ENCODE results near the gene JMJD1C.
"Not testable (repeated sequence)": the region's sequence is repeated elsewhere in the genome, so short reads cannot be mapped to it uniquely, and the experiment has no call there.

JMJD1C gene

DNA sequence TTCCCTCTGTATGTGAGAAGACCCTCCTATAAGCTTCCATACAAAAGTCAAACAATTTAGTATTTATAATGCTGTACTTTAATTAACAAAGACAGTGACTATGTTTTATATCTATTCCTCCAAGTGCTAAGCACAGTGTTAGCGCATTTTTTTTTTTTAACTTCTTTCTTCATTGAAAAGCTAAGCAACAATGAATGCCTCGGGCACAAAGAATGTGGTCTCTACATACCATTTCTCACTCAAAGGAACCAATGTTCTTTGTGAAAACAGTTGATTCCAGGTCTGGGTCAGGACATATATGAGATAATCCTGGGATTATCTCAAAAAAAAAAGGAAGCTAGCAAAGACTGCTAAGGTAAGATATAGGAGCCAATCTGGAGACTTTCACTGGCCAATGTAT lies 29.2 kb upstream of the JMJD1C start:
- ATAC-seq (replicated peaks), result no peak
- H3K4me3 Mint-ChIP-seq, result no peak overlapping the region
- no peaks in the 10 kb centered on the region for H3K27me3 Mint-ChIP-seq
- H3K9me3 Mint-ChIP-seq, result peaks cover 0 to 1% of the 10 kb centered on the region in 2 donors
- H3K4me1 Mint-ChIP-seq, result peaks cover 8 to 27% of the 10 kb centered on the region in 2 donors
- DNase-seq, result no peak
- no peak overlapping the region for H3K27ac Mint-ChIP-seq
- H3K36me3 Mint-ChIP-seq, result peaks cover 7 to 20% of the 10 kb centered on the region in 2 donors

DNA sequence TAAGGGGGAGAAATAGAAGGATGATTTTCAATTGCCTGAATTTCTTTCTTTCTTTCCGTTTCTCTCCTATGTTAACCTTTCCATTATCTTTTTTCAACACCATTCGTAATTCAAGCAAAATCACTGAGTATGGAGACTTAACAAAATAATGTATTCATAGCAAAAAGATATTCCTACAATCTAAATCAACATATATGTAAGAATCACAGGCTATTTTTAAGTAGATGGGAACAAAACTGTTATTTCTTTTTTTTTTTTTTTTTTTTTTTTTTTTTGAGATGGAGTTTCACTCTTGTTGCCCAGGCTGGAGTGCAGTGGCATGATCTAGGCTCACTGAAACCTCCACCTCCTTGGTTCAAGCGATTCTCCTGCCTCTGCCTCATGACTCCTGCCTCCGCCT lies 27.2 kb upstream of the JMJD1C start:
- peaks cover 0 to 1% of the 10 kb centered on the region in 2 donors for H3K9me3 Mint-ChIP-seq
- ATAC-seq (replicated peaks) (no peak), DNase-seq (no peak)
- H3K27me3 Mint-ChIP-seq, result no peaks in the 10 kb centered on the region
- H3K4me1 Mint-ChIP-seq, result peaks cover 8 to 26% of the 10 kb centered on the region in 2 donors
- H3K36me3 Mint-ChIP-seq, result peaks cover 4 to 17% of the 10 kb centered on the region in 2 donors
- no peak overlapping the region for H3K27ac Mint-ChIP-seq
- no peak overlapping the region for H3K4me3 Mint-ChIP-seq

DNA sequence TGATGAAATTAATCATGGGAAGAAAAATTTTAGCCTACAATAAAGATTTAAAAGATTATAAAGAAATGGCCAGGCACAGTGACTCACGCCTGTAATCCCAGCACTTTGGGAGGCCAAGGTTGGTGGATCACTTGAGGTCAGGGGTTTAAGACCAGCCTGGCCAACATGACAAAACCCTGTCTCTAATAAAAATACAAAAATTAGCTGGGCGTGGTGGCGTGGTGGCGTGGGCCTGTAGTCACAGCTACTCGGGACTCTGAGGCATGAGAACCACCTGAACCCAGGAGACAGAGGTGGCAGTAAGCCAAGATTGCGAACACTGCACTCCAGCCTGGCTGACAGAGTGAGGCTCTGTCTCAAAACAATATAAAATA lies 26.5 kb upstream of the JMJD1C start:
- not testable (repeated sequence) for ATAC-seq (replicated peaks); H3K27ac Mint-ChIP-seq; H3K9me3 Mint-ChIP-seq; H3K27me3 Mint-ChIP-seq; DNase-seq; H3K4me3 Mint-ChIP-seq
- Mint-ChIP-seq H3K4me1 (peaks cover 8 to 19% of the 10 kb centered on the region in 2 donors), H3K36me3 (peaks cover 4 to 17% of the 10 kb centered on the region in 2 donors)

DNA sequence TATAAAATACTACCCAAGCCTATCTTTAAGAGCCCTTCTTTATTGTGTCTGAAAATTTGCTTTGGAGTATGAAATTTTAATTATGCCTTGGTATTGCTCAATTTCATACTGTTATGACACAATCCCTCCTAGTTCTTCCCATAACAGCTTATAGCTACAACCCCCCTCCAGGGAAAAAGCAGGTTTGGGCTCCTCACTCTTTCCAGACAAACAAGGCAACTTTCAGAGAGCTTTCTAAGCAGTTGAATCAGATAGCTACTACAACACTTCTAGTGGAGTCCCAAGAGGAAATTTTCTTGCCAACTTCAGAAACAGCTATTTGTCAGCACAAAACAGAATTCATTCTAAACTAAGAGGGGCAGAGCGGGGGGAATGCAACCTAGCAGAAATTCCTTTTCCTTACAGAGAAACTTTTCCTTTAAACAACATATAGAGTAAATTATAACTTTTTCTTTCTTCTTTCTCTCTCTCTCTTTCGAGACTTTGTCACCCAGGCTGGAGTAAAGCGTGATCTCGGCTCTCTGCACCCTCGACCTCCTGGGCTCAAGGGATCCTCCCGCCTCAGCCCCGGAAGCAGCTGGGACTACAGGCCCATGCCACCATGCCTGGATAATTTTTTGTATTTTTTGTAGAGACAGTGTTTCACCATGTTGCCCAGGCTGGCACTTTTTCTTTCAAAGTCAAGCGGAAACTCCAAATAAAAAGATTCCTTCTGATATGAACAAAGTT lies 26.0 kb upstream of the JMJD1C start:
- no peak for ATAC-seq (replicated peaks)
- Mint-ChIP-seq H3K4me3 (no peak overlapping the region), H3K9me3 (peaks cover 0 to 1% of the 10 kb centered on the region in 2 donors), H3K4me1 (peaks cover 7 to 14% of the 10 kb centered on the region in 2 donors), H3K27me3 (no peaks in the 10 kb centered on the region), H3K36me3 (peaks cover 3 to 16% of the 10 kb centered on the region in 2 donors), H3K27ac (no peak overlapping the region)
- no peak for DNase-seq

DNA sequence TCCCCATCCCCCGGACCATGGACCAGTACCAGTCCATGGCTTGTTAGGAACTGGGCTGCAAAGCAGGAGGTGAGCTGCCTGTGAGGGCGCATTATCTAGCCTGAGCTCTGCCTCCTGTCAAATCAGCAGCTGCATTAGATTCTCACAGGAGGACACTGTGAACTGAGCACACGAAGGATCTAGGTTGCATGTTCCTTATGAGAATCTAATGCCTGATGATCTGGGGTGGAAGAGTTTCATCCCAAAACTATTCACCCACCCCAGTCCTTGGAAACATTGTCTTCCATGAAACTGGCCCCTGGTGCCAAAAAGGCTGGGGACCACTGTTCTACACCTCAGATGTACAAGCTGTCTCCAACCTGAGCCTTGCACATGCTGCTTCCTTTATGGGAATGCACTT lies 24.1 kb upstream of the JMJD1C start:
- peaks cover 0 to 5% of the 10 kb centered on the region in 2 donors for H3K4me1 Mint-ChIP-seq
- no peak overlapping the region for H3K4me3 Mint-ChIP-seq
- DNase-seq (no peak), ATAC-seq (replicated peaks) (no peak)
- peaks cover 0 to 3% of the 10 kb centered on the region in 2 donors for H3K36me3 Mint-ChIP-seq
- no peak overlapping the region for H3K27ac Mint-ChIP-seq
- no peaks in the 10 kb centered on the region for H3K27me3 Mint-ChIP-seq
- no peaks in the 10 kb centered on the region for H3K9me3 Mint-ChIP-seq

DNA sequence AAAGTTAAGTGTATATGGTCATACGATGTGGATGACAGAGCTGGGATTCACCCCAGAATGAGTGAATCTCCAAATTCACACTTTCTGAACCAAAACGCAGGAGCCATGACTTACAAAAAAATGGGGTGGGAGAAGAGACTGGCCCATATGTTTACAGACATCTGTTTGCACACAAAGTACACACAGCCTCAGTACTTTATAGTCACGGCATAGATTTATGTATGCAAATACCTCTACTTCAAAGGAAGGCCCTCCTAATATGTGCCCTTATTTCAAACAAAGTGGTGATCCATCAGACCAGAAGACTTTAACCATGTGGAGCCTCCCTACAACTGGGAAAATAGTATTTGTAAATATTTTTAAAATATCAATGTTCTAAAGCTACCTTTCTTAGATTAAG lies 22.2 kb upstream of the JMJD1C start:
- Mint-ChIP-seq H3K27ac (no peak overlapping the region), H3K36me3 (peaks cover 0 to 3% of the 10 kb centered on the region in 2 donors), H3K4me3 (no peak overlapping the region), H3K4me1 (peaks cover 0 to 5% of the 10 kb centered on the region in 2 donors), H3K27me3 (no peaks in the 10 kb centered on the region), H3K9me3 (no peaks in the 10 kb centered on the region)
- DNase-seq, result no peak
- no peak for ATAC-seq (replicated peaks)

DNA sequence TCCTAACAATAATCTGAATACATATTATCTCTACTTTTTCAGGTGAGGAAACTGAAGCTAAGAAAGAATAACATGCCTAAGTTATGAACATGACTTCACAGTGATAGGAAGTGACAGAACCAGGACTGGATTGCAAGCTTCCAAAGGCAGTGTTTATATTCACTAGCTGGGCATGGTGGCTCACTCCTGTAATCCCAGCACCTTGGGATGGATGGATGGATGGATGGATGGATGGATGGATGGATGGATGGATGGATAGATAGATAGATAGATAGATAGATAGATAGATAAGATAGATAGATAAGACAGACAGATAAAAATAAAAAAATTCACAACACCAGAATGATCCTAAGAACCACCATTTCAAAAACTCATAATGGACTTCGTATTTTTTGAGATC lies 18.2 kb upstream of the JMJD1C start:
- Mint-ChIP-seq H3K27ac (no peak overlapping the region), H3K9me3 (no peaks in the 10 kb centered on the region), H3K27me3 (no peaks in the 10 kb centered on the region), H3K4me1 (peaks cover 0 to 2% of the 10 kb centered on the region in 2 donors), H3K4me3 (no peak overlapping the region), H3K36me3 (no peaks in the 10 kb centered on the region)
- DNase-seq (no peak), ATAC-seq (replicated peaks) (no peak)

DNA sequence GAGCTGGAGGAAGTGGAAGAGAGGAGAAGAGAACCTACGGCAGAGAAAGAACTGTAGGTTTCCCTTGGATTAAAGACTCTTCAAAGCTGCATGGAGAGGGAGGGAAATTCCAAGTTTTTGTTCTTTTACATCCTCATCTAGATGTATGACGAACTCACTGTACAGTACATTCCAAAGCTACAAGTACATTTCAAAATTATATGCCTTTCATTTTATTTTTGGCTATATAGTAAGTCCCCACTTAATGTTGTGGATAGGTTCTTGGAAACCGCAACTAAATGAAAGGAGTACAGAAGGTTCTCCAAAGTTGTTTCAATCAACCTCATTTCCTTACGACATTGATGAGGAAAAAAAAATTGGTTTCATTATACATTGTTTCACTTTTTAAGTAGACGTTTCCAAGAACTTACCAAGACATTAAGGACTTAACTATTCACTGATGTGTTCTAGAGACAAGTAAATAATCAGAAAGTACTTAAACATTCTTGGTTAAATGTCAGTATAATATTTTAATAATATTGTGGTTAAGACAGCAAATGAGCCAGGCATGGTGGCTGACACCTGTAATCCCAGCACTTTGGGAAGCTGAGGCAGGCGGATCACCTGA lies 16.1 kb upstream of the JMJD1C start:
- Mint-ChIP-seq H3K27ac (no peak overlapping the region), H3K9me3 (no peaks in the 10 kb centered on the region), H3K4me1 (peaks cover 4 to 6% of the 10 kb centered on the region in 2 donors), H3K4me3 (no peak overlapping the region), H3K27me3 (no peaks in the 10 kb centered on the region), H3K36me3 (no peaks in the 10 kb centered on the region)
- ATAC-seq (replicated peaks), result no peak
- DNase-seq, result no peak

DNA sequence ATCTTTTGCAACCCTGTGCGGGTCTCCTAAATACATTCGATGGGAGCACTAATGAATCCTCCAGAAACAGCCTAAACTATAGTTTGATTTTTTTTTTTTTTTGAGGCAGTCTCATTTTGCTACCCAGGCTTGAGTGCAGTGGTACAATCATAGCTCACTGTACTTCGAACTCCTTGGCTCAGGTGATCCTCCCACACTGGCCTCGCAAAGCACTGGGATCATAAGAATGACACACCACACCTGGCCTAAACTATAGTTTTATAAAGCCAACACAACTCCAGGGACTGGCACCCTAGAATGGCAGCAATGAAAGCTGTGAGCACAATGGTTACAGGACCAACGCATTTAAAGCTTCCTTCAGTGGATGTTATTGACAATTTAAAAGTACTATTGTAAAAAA lies 14.5 kb upstream of the JMJD1C start:
- no peaks in the 10 kb centered on the region for H3K9me3 Mint-ChIP-seq
- DNase-seq (no peak), ATAC-seq (replicated peaks) (no peak)
- peaks cover 6 to 7% of the 10 kb centered on the region in 2 donors for H3K4me1 Mint-ChIP-seq
- H3K27ac Mint-ChIP-seq, result no peak overlapping the region
- H3K36me3 Mint-ChIP-seq, result peaks cover 0 to 3% of the 10 kb centered on the region in 2 donors
- no peaks in the 10 kb centered on the region for H3K27me3 Mint-ChIP-seq
- H3K4me3 Mint-ChIP-seq, result no peak overlapping the region

DNA sequence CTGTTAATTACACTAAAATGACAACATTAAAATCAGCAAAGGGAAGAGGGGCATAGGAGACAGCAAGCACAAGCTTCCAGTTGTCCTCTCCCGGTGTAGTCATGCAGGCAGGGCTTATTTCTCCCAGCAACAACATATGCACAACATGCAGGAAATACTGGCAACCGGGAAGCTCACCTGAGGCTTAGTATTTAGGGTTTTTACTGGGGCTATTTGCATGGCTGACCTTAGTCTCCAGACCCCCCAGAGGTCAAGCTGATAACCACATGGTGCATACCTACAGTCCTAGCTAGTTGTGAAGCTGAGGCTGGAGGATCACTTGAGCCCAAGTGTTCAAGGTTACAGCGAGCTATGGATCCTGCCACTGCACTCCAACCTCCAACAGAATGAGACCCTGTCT lies 12.8 kb upstream of the JMJD1C start:
- H3K36me3 Mint-ChIP-seq, result peaks cover 3% of the 10 kb centered on the region in 2 donors
- H3K9me3 Mint-ChIP-seq, result no peaks in the 10 kb centered on the region
- ATAC-seq (replicated peaks), result no peak
- H3K4me1 Mint-ChIP-seq, result peaks cover 6 to 7% of the 10 kb centered on the region in 2 donors
- H3K4me3 Mint-ChIP-seq, result no peak overlapping the region
- no peak overlapping the region for H3K27ac Mint-ChIP-seq
- no peak for DNase-seq
- no peaks in the 10 kb centered on the region for H3K27me3 Mint-ChIP-seq

DNA sequence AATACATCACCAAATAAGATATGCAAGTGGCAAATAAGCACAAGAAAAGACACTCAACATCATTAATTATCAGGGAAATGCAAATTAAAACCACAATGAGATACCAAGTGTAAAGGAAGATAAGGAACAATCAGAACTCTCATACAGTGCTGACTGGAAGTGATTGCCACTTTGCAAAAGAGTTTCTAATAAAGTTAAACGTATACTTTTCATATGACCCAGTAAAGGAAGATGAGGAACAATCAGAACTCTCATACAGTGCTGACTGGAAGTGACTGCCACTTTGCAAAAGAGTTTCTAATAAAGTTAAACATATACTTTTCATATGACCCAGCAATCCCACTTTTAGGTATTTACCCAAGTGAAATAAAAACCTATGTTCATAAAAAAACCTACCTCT lies 12.2 kb upstream of the JMJD1C start:
- Mint-ChIP-seq H3K27me3 (no peaks in the 10 kb centered on the region), H3K27ac (no peak overlapping the region), H3K36me3 (peaks cover 3% of the 10 kb centered on the region in 2 donors), H3K4me3 (no peak overlapping the region), H3K4me1 (peaks cover 6 to 7% of the 10 kb centered on the region in 2 donors), H3K9me3 (no peaks in the 10 kb centered on the region)
- ATAC-seq (replicated peaks) (no peak), DNase-seq (no peak)

DNA sequence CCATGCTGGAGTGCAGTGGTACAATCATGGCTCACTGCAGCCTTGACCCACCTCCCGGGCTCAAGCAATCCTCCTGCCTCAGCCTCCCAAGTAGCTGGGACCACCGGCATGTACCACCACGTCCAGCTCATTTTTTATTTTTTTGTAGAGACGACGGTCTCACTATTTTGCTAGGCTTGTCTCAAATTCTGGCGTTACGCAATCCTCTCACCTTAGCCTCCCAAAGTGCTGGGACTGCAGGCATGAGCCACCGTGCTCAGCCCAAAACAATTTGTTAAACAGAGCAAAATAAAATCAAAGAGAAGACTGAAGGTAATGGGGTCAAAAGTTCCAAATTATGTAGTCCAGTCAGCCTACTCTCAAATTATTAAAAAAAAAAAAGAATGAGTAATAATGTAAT lies 8.7 kb upstream of the JMJD1C start:
- no peak for DNase-seq
- Mint-ChIP-seq H3K27me3 (no peaks in the 10 kb centered on the region), H3K36me3 (peaks cover 3% of the 10 kb centered on the region in 2 donors), H3K4me1 (peaks cover 11 to 18% of the 10 kb centered on the region in 2 donors), H3K9me3 (no peaks in the 10 kb centered on the region), H3K4me3 (no peak overlapping the region), H3K27ac (no peak overlapping the region)
- no peak for ATAC-seq (replicated peaks)

DNA sequence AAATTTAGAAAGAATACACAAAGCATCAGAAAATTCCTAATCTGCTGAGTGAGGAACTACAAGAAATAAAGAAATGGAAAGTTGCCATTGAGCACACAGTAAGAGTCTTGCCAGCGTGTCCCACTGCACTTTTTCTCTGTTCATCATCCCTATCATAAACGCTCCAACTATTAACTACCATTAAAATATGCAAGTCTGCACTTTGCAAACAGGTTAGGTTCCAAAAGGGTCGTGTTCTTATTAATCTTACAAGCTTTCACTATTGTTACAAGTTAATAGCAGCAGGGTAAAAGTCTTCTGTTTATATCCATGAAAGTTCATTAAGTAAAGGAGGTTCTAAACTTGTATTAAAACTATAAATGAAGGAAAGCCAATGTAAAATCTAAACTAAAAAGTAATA lies 5.2 kb upstream of the JMJD1C start:
- no peak for ATAC-seq (replicated peaks)
- H3K36me3 Mint-ChIP-seq, result peaks cover 0 to 6% of the 10 kb centered on the region in 2 donors
- no peaks in the 10 kb centered on the region for H3K9me3 Mint-ChIP-seq
- no peaks in the 10 kb centered on the region for H3K27me3 Mint-ChIP-seq
- no peak overlapping the region for H3K27ac Mint-ChIP-seq
- DNase-seq, result no peak
- peaks cover 12 to 25% of the 10 kb centered on the region in 2 donors for H3K4me1 Mint-ChIP-seq
- no peak overlapping the region for H3K4me3 Mint-ChIP-seq

DNA sequence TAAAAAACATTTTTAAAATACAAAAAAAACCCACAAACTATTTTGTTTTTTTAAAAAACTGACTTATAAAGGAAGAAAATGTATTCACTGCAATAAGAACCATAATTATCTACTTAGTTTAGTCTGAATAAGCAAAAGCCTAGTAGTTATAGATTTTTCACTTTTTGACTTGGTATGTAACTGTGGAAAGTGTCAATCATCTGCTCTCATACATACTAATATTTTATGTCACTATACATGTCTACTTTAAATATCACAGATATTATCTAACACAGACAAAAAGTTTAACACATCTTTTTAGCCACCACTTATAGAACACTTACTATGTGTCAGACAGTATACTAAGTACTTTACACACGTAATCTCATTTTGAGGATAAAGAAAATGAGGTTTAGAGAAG lies 3.2 kb upstream of the JMJD1C start:
- no peak overlapping the region for H3K4me3 Mint-ChIP-seq
- peaks cover 4 to 8% of the 10 kb centered on the region in 2 donors for H3K36me3 Mint-ChIP-seq
- ATAC-seq (replicated peaks) (no peak), DNase-seq (no peak)
- H3K27ac Mint-ChIP-seq, result no peak overlapping the region
- no peaks in the 10 kb centered on the region for H3K9me3 Mint-ChIP-seq
- H3K27me3 Mint-ChIP-seq, result no peaks in the 10 kb centered on the region
- peaks cover 11 to 34% of the 10 kb centered on the region in 2 donors for H3K4me1 Mint-ChIP-seq

DNA sequence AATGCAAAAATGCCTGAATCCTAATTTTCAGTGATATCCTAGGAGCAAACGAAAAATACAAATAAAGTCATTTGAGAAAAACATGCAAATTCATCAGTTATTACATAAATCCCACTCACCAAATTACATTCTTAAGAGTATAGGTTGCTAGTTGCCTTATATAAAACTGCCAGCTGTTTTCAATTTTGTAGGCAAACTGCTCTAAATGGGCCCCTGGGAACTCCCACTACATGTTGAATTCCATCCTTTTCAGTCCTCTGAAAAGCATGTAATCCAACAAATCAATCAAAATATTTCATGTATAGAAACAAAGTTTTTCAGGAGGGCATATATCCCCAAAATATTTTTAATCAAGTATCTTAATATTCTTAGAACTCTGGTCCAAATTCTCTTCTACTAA lies 2.1 kb upstream of the JMJD1C start:
- peaks cover 4 to 8% of the 10 kb centered on the region in 2 donors for H3K36me3 Mint-ChIP-seq
- H3K4me3 Mint-ChIP-seq, result no peak overlapping the region
- no peaks in the 10 kb centered on the region for H3K9me3 Mint-ChIP-seq
- ATAC-seq (replicated peaks), result no peak
- no peaks in the 10 kb centered on the region for H3K27me3 Mint-ChIP-seq
- no peak overlapping the region for H3K27ac Mint-ChIP-seq
- no peak for DNase-seq
- peaks cover 11 to 35% of the 10 kb centered on the region in 2 donors for H3K4me1 Mint-ChIP-seq

Measured in stimulated activated naive B cell treated with anti-CD40 and anti-IgM and Interleukin-4, amounts not matched to agents 10 μg/mL and 1 μg/mL and 100 μg/mL, for 72 hours (primary cell).